Adrenal gland (tissue), 12 donors: Measurements from ENCODE around the gene FKBP2. TPM values are rescaled to one million over a fixed set of nuclear protein-coding genes. Genes with fewer than 3 reads are reported as not detected.

Source experiments
- DNase-seq, 7 donors: peaks; one replicate each; pipeline ENCODE4 v3.0.0-alpha.2; 2019 to 2020
- H3K27ac ChIP-seq, 5 donors: fragments of 200-600 bp; sonication (generic) in 4 of 5; 1 replicate in 3 of 5; 2 replicates in 2 of 5; pipeline versions ENCODE4 v1.5.1 to v1.8.0; 2016 to 2020; ENCODE audit warnings: mild to moderate bottlenecking in 1 of 5
- H3K27me3 ChIP-seq: fragments of 200-600 bp; 2 replicates; pipeline ENCODE4 v1.8.0; 2021
- H3K36me3 ChIP-seq, 2 donors: fragments of 200-600 bp; replicated peaks in 1 of 2; 1 replicate in 1 of 2; 2 replicates in 1 of 2; pipeline versions ENCODE4 v1.5.1 to v1.8.0; 2018 to 2022
- H3K4me1 ChIP-seq, 2 donors: fragments of 200-600 bp; replicated peaks in 1 of 2; 1 replicate in 1 of 2; 2 replicates in 1 of 2; pipeline versions ENCODE4 v1.5.1 to v1.8.0; 2018 to 2021
- H3K4me3 ChIP-seq, 4 donors: fragments of 200-600 bp; sonication (generic) in 3 of 4; one replicate each; pipeline ENCODE4 v1.5.1; 2016 to 2018
- H3K9me3 ChIP-seq, 3 donors: fragments of 200-600 bp; sonication (generic) in 1 of 3; replicated peaks in 1 of 3; 1 replicate in 2 of 3; 2 replicates in 1 of 3; pipeline versions ENCODE4 v1.5.1 to v1.8.0; 2016 to 2021
- POLR2A ChIP-seq, 2 donors: fragments of 450-650 bp; IDR thresholded peaks; one replicate each; pipeline ENCODE4 v1.6.1; 2017; ENCODE audit warnings: antibody characterized with exemption in 2 of 2, mild to moderate bottlenecking in 2 of 2, moderate library complexity in 1 of 2
- WGBS, 4 donors: extraction: QIAGEN DNeasy Blood & Tissue Kit in 2 of 4; methylation state at CpG; one replicate each; pipeline versions ENCODE4 v1.1.5 to v1.1.7; 2013 to 2017; 5-methylcytosine and 5-hydroxymethylcytosine counted together
- intact Hi-C, 2 donors: fragments of 100-400 bp; cut with DNase I; formaldehyde crosslinking; loops; one replicate each; pipeline versions ENCODE4 v1.14.1 to v1.15.0; 2022 to 2023
- polyA plus RNA-seq, 3 donors: library from polyadenylated mRNA; stranded (reverse); fragments of 200-250 nt in 2 of 3; fragments of 350-450 nt in 1 of 3; fragmentation: Illumina TruSeq in 1 of 3; extraction: RNeasy Lipid Tissue Mini Kit (QIAGEN cat#74804) in 1 of 3; gene quantifications; one replicate each; pipeline ENCODE4 v1.2.3, GENCODE V29; 2013 to 2014
- total RNA-seq, 9 donors: library from RNA; depleted of rRNA in 4 of 9; stranded (reverse); fragments of >200 nt in 4 of 9; fragments of 120-200 nt in 1 of 9; fragmentation: NEBNext Ultra II Directional in 1 of 9; extraction: Animal tissue kit (Norgen Biotek cat#: 25700) in 1 of 9; gene quantifications; one replicate each; pipeline versions ENCODE4 v1.1.0 to v1.2.4, GENCODE V29; 2013 to 2023
- TF ChIP-seq, protein P1 (sequence below), 6 experiments: fragments of 450-650 bp in 4 of 6; fragments of 200-600 bp in 2 of 6; sonication (generic) in 1 of 6; IDR thresholded peaks; 1 replicate in 5 of 6; 2 replicates in 1 of 6; pipeline versions ENCODE4 v1.5.1 to v1.8.0; 2016 to 2021; ENCODE audit warnings: antibody characterized with exemption in 6 of 6, mild to moderate bottlenecking in 2 of 6, moderate library complexity in 1 of 6
- donor health status: healthy with polysubstance abuse.
- donor health status: Bipolar disorder and iron deficiency.
- donor health status: DM: yes; HTN: yes; CAD: no.
- donor health status: DM: no; HTN: no; CAD: no.
- donor health status: DM: no; HTN: no; CAD: no.
- donor health status: DM: yes; HTN: yes; CAD: no.

FKBP2 gene
- total and polyA plus RNA-seq, 12 donors, result 76.1 to 812 (median 106) TPM

- H3K4me1 ChIP-seq, result no peaks in the 10 kb centered on the region
- 77 to 86% (median 81%) methylated on average over 4 of the region's 4 CpGs for WGBS, 4 donors
- no peak overlapping the region for H3K4me3 ChIP-seq
- TF ChIP-seq, protein P1, sequence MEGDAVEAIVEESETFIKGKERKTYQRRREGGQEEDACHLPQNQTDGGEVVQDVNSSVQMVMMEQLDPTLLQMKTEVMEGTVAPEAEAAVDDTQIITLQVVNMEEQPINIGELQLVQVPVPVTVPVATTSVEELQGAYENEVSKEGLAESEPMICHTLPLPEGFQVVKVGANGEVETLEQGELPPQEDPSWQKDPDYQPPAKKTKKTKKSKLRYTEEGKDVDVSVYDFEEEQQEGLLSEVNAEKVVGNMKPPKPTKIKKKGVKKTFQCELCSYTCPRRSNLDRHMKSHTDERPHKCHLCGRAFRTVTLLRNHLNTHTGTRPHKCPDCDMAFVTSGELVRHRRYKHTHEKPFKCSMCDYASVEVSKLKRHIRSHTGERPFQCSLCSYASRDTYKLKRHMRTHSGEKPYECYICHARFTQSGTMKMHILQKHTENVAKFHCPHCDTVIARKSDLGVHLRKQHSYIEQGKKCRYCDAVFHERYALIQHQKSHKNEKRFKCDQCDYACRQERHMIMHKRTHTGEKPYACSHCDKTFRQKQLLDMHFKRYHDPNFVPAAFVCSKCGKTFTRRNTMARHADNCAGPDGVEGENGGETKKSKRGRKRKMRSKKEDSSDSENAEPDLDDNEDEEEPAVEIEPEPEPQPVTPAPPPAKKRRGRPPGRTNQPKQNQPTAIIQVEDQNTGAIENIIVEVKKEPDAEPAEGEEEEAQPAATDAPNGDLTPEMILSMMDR (IDR thresholded peaks at IDR 0.05), result no peak
- TF ChIP-seq POLR2A (IDR thresholded peaks at IDR 0.05), result no peak
- no peak overlapping the region for H3K27ac ChIP-seq
- H3K9me3 ChIP-seq, result no peaks in the 10 kb centered on the region
- H3K27me3 ChIP-seq, result no peaks in the 10 kb centered on the region
- intact Hi-C loops, result no loop called here
- DNase-seq, result peak in 1 of 7 donors; percentile 22
- H3K36me3 ChIP-seq, result peaks cover 0 to 100% of the 10 kb centered on the region in 2 donors
Measured at GRCh38 chr11:64259533-64260067, 18.7 kb downstream of the FKBP2 start.

- 92 to 96% (median 94%) methylated on average over 6 of the region's 6 CpGs for WGBS, 4 donors
- no peaks in the 10 kb centered on the region for H3K27me3 ChIP-seq
- no peak overlapping the region for H3K27ac ChIP-seq
- peaks cover 0 to 100% of the 10 kb centered on the region in 2 donors for H3K36me3 ChIP-seq
- intact Hi-C loops, result no loop called here
- H3K4me3 ChIP-seq, result no peak overlapping the region
- no peaks in the 10 kb centered on the region for H3K9me3 ChIP-seq
- no peaks in the 10 kb centered on the region for H3K4me1 ChIP-seq
- TF ChIP-seq, protein P1 (IDR thresholded peaks at IDR 0.05), result no peak
- no peak for TF ChIP-seq POLR2A (IDR thresholded peaks at IDR 0.05)
- DNase-seq, result no peak
Measured at GRCh38 chr11:64260147-64260708, 19.3 kb downstream of the FKBP2 start.

GRCh38 chr11:64261556-64262080 is 20.7 kb downstream of the FKBP2 start:
- WGBS, 4 donors, result 86 to 95% (median 93%) methylated on average over 11 to 18 of the region's 18 CpGs
- DNase-seq, result peak in 1 of 7 donors; percentile 25
- intact Hi-C loops, result no loop called here
- Histone ChIP-seq H3K36me3 (peaks cover 0 to 98% of the 10 kb centered on the region in 2 donors), H3K27me3 (no peaks in the 10 kb centered on the region), H3K9me3 (no peaks in the 10 kb centered on the region), H3K4me1 (peaks cover 0 to 10% of the 10 kb centered on the region in 2 donors), H3K4me3 (no peak overlapping the region), H3K27ac (no peak overlapping the region)
- TF ChIP-seq, protein P1 (IDR thresholded peaks at IDR 0.05), result no peak
- no peak for TF ChIP-seq POLR2A (IDR thresholded peaks at IDR 0.05)

DNA sequence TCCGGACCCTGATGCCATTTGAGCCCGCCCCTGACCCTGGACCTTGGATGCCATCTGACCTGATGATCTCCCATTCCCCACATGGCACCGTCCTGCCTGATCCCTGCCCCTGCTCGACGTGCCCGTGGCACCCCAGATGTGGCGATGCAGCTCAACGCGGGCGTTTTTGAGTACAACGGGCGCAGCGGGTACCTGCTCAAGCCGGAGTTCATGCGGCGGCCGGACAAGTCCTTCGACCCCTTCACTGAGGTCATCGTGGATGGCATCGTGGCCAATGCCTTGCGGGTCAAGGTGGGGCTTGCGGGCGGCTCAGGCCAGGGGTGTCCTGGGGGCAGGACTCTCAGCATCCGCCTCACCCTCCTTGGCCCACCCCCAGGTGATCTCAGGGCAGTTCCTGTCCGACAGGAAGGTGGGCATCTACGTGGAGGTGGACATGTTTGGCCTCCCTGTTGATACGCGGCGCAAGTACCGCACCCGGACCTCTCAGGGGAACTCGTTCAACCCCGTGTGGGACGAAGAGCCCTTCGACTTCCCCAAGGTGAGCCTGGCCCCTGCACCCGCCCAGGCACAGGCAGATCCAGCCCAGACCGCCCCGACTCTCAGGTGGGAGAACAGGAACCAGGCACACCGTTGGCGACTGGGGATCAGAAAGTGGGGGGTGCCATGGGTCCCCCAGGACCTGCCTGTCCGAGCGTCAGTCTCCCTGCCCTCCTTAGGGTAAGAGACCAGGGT is 21.5 kb downstream of the FKBP2 start:
- Histone ChIP-seq H3K4me3 (no peak overlapping the region), H3K4me1 (peaks cover 7 to 17% of the 10 kb centered on the region in 2 donors), H3K27ac (peak overlapping the region in 1 of 5 donors; percentile 38), H3K9me3 (no peaks in the 10 kb centered on the region), H3K27me3 (no peaks in the 10 kb centered on the region), H3K36me3 (peaks cover 0 to 90% of the 10 kb centered on the region in 2 donors)
- 90 to 94% (median 93%) methylated on average over 11 to 42 of the region's 42 CpGs for WGBS, 4 donors
- TF ChIP-seq, protein P1 (IDR thresholded peaks at IDR 0.05), result no peak
- no peak for TF ChIP-seq POLR2A (IDR thresholded peaks at IDR 0.05)
- intact Hi-C loops, result no loop called here
- no peak for DNase-seq
